GM12878 (cell line): ENCODE results near the gene C2orf92. TPM values are rescaled to one million over a fixed set of nuclear protein-coding genes. Genes with fewer than 3 reads are reported as not detected.
A peak's percentile ranks its signal among the peaks of the same experiment; 100 is the strongest.

Experiments
- ASH2L ChIP-seq: fragments of 300-600, 200-600 bp; sonication (generic); IDR thresholded peaks from 2 replicates; pipeline ENCODE4 v1.6.1; 2017; ENCODE audit warnings: low read depth, mild to moderate bottlenecking, borderline replicate concordance
- ATF2 ChIP-seq: IDR thresholded peaks from 2 replicates; pipeline ENCODE4 v1.6.1; 2012; ENCODE audit warnings: low read length, inconsistent platforms
- EED ChIP-seq: sonication (generic); IDR thresholded peaks from 2 replicates; pipeline ENCODE4 v1.6.1; 2016; ENCODE audit warnings: antibody characterized with exemption, low read depth
- GABPA ChIP-seq: IDR thresholded peaks from 2 replicates; pipeline ENCODE4 v1.6.1; 2014; ENCODE audit warnings: antibody characterized with exemption, low read depth, mild to moderate bottlenecking, inconsistent platforms
- NFXL1 ChIP-seq: fragments of 450-650 bp; IDR thresholded peaks from 2 replicates; pipeline ENCODE4 v1.6.1; 2017; ENCODE audit warnings: antibody characterized with exemption, mild to moderate bottlenecking, borderline replicate concordance
- POLR2AphosphoS2 ChIP-seq: IDR thresholded peaks from 2 replicates; pipeline ENCODE4 v1.6.1; 2011; ENCODE audit warnings: low read depth, mild to moderate bottlenecking, low read length, improper control_type of control experiment, moderate library complexity
- SKIL ChIP-seq: fragments of 450-650 bp; IDR thresholded peaks from 2 replicates; pipeline ENCODE4 v1.6.1; 2017; ENCODE audit warnings: mild to moderate bottlenecking, low read depth, inconsistent platforms; ENCODE audit not compliant: poor library complexity, severe bottlenecking
- SP1 ChIP-seq: IDR thresholded peaks from one replicate; pipeline ENCODE4 v1.6.1; 2011; ENCODE audit warnings: low read depth, low read length
- TAF1 ChIP-seq: IDR thresholded peaks from 2 replicates; pipeline ENCODE4 v1.6.1; 2011; ENCODE audit warnings: mild to moderate bottlenecking, low read depth, low read length, borderline replicate concordance
- polyA plus RNA-seq, 11 experiments: library from polyadenylated mRNA; depleted of rRNA in 4 of 11; unstranded in 6 of 11; stranded (reverse) in 5 of 11; fragments of >200 nt; fragmentation: Nextera tagmentation in 4 of 11; fragmentation: Illumina TruSeq in 1 of 11; extraction: Ambion mirVana in 4 of 11; extraction: Trizol in 1 of 11; gene quantifications; 1 replicate in 1 of 11; 2 replicates in 10 of 11; pipeline versions ENCODE4 v1.2.1 to v1.2.3, GENCODE V29; 2011 to 2016; ENCODE audit warnings: inconsistent platforms in 2 of 11, missing spikeins in 2 of 11, low read depth in 1 of 11
- total RNA-seq, 4 experiments: library from RNA; depleted of rRNA in 3 of 4; stranded (reverse); fragments of >200 nt in 3 of 4; fragmentation: Illumina TruSeq in 1 of 4; extraction: Trizol in 1 of 4; gene quantifications; 2 replicates each; pipeline versions ENCODE4 v1.2.1 to v1.2.3, GENCODE V29; 2013 to 2021
- TF ChIP-seq, protein P1 (sequence below): fragments of 450-650 bp; IDR thresholded peaks from 2 replicates; pipeline ENCODE4 v1.6.1; 2016; ENCODE audit warnings: mild to moderate bottlenecking, moderate library complexity, borderline replicate concordance

Gene C2orf92
- total and polyA plus RNA-seq, 10 of the 15 experiments (the other 5 are each of a cell fraction or from before 2014, with no cell fraction given), result 0.40 to 10.1 (median 3.7) TPM

- TF ChIP-seq, protein P1, sequence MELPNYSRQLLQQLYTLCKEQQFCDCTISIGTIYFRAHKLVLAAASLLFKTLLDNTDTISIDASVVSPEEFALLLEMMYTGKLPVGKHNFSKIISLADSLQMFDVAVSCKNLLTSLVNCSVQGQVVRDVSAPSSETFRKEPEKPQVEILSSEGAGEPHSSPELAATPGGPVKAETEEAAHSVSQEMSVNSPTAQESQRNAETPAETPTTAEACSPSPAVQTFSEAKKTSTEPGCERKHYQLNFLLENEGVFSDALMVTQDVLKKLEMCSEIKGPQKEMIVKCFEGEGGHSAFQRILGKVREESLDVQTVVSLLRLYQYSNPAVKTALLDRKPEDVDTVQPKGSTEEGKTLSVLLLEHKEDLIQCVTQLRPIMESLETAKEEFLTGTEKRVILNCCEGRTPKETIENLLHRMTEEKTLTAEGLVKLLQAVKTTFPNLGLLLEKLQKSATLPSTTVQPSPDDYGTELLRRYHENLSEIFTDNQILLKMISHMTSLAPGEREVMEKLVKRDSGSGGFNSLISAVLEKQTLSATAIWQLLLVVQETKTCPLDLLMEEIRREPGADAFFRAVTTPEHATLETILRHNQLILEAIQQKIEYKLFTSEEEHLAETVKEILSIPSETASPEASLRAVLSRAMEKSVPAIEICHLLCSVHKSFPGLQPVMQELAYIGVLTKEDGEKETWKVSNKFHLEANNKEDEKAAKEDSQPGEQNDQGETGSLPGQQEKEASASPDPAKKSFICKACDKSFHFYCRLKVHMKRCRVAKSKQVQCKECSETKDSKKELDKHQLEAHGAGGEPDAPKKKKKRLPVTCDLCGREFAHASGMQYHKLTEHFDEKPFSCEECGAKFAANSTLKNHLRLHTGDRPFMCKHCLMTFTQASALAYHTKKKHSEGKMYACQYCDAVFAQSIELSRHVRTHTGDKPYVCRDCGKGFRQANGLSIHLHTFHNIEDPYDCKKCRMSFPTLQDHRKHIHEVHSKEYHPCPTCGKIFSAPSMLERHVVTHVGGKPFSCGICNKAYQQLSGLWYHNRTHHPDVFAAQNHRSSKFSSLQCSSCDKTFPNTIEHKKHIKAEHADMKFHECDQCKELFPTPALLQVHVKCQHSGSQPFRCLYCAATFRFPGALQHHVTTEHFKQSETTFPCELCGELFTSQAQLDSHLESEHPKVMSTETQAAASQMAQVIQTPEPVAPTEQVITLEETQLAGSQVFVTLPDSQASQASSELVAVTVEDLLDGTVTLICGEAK, result peak; percentile 87
- TF ChIP-seq TAF1, result peak; percentile 99
- TF ChIP-seq NFXL1, result no peak
- TF ChIP-seq ATF2, result no peak
- no peak for TF ChIP-seq SKIL
- no peak for TF ChIP-seq SP1
- peak; percentile 84 for TF ChIP-seq POLR2AphosphoS2
- peak; percentile 35; the same call in 1 of the 2 replicates for TF ChIP-seq EED
- TF ChIP-seq ASH2L, result no peak
- peak; percentile 92 for TF ChIP-seq GABPA
Measured at GRCh38 chr2:97645695-97646629, 23.6 kb upstream of the C2orf92 start, which contains the start of gene COX5B (continued).
